IMR-90 (cell line): ENCODE data around the gene RAB26.

Experiments used
- BHLHE40 ChIP-seq: fragments of 150-350 bp; IDR thresholded peaks from 2 replicates; pipeline ENCODE4 v1.6.1; 2016; ENCODE audit warnings: mild to moderate bottlenecking, low read depth, low read length
- CEBPB ChIP-seq: IDR thresholded peaks from 2 replicates; pipeline ENCODE4 v1.6.1; 2012; ENCODE audit warnings: low read depth, low read length, improper control_type of control experiment
- MAFK ChIP-seq: IDR thresholded peaks from 2 replicates; pipeline ENCODE4 v1.6.1; 2012; ENCODE audit warnings: low read depth, low read length, improper control_type of control experiment
- MAZ ChIP-seq: IDR thresholded peaks from 2 replicates; pipeline ENCODE4 v1.6.1; 2012; ENCODE audit warnings: low read depth, mild to moderate bottlenecking, low read length, improper control_type of control experiment, moderate library complexity, borderline replicate concordance
- MXI1 ChIP-seq: IDR thresholded peaks from 2 replicates; pipeline ENCODE4 v1.6.1; 2012; ENCODE audit warnings: low read depth, mild to moderate bottlenecking, low read length, moderate library complexity, borderline replicate concordance
- POLR2A ChIP-seq: IDR thresholded peaks from 2 replicates; pipeline ENCODE4 v1.6.1; 2012; ENCODE audit warnings: mild to moderate bottlenecking, low read depth, low read length
- RAD21 ChIP-seq: IDR thresholded peaks from 2 replicates; pipeline ENCODE4 v1.6.1; 2012; ENCODE audit warnings: low read length, improper control_type of control experiment
- RCOR1 ChIP-seq: IDR thresholded peaks from 2 replicates; pipeline ENCODE4 v1.6.1; 2012; ENCODE audit warnings: mild to moderate bottlenecking, low read length, improper control_type of control experiment; ENCODE audit not compliant: insufficient replicate concordance
- TF ChIP-seq, protein P1 (sequence below): conservative IDR thresholded peaks from 2 replicates; pipeline ENCODE4 v1.5.1; 2012; ENCODE audit warnings: mild to moderate bottlenecking, low read depth, low read length, improper control_type of control experiment
- TF ChIP-seq, protein P2 (sequence below): fragments of 150-350 bp; IDR thresholded peaks from 2 replicates; pipeline ENCODE4 v1.6.1; 2017; ENCODE audit warnings: mild to moderate bottlenecking, antibody characterized with exemption, low read length, low read depth
- TF ChIP-seq, protein P3 (sequence below): fragments of 150-350 bp; IDR thresholded peaks from 2 replicates; pipeline ENCODE4 v1.6.1; 2016; ENCODE audit warnings: low read depth, mild to moderate bottlenecking, low read length, moderate library complexity, borderline replicate concordance

GRCh38 chr16:2174396-2175131 is 26.1 kb downstream of the RAB26 start:
- TF ChIP-seq, protein P1, sequence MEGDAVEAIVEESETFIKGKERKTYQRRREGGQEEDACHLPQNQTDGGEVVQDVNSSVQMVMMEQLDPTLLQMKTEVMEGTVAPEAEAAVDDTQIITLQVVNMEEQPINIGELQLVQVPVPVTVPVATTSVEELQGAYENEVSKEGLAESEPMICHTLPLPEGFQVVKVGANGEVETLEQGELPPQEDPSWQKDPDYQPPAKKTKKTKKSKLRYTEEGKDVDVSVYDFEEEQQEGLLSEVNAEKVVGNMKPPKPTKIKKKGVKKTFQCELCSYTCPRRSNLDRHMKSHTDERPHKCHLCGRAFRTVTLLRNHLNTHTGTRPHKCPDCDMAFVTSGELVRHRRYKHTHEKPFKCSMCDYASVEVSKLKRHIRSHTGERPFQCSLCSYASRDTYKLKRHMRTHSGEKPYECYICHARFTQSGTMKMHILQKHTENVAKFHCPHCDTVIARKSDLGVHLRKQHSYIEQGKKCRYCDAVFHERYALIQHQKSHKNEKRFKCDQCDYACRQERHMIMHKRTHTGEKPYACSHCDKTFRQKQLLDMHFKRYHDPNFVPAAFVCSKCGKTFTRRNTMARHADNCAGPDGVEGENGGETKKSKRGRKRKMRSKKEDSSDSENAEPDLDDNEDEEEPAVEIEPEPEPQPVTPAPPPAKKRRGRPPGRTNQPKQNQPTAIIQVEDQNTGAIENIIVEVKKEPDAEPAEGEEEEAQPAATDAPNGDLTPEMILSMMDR: no peak
- TF ChIP-seq POLR2A (no peak), RAD21 (no peak), BHLHE40 (no peak), CEBPB (peak; percentile 35; the same call in 1 of the 2 replicates), MAFK (no peak), MAZ (no peak), MXI1 (no peak), RCOR1 (no peak)
- TF ChIP-seq, protein P2, sequence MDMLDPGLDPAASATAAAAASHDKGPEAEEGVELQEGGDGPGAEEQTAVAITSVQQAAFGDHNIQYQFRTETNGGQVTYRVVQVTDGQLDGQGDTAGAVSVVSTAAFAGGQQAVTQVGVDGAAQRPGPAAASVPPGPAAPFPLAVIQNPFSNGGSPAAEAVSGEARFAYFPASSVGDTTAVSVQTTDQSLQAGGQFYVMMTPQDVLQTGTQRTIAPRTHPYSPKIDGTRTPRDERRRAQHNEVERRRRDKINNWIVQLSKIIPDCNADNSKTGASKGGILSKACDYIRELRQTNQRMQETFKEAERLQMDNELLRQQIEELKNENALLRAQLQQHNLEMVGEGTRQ: no peak
- TF ChIP-seq, protein P3, sequence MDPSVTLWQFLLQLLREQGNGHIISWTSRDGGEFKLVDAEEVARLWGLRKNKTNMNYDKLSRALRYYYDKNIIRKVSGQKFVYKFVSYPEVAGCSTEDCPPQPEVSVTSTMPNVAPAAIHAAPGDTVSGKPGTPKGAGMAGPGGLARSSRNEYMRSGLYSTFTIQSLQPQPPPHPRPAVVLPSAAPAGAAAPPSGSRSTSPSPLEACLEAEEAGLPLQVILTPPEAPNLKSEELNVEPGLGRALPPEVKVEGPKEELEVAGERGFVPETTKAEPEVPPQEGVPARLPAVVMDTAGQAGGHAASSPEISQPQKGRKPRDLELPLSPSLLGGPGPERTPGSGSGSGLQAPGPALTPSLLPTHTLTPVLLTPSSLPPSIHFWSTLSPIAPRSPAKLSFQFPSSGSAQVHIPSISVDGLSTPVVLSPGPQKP: no peak
